ENCODE data around the gene SHANK1. TPM values are rescaled to one million over a fixed set of nuclear protein-coding genes. Genes with fewer than 3 reads are reported as not detected.

The SHANK1 gene
- total and polyA plus RNA-seq, 2 of the 13 experiments (the other 11 are each of a cell fraction or from before 2014, with no cell fraction given), result not detected

- TF ChIP-seq, protein P1, sequence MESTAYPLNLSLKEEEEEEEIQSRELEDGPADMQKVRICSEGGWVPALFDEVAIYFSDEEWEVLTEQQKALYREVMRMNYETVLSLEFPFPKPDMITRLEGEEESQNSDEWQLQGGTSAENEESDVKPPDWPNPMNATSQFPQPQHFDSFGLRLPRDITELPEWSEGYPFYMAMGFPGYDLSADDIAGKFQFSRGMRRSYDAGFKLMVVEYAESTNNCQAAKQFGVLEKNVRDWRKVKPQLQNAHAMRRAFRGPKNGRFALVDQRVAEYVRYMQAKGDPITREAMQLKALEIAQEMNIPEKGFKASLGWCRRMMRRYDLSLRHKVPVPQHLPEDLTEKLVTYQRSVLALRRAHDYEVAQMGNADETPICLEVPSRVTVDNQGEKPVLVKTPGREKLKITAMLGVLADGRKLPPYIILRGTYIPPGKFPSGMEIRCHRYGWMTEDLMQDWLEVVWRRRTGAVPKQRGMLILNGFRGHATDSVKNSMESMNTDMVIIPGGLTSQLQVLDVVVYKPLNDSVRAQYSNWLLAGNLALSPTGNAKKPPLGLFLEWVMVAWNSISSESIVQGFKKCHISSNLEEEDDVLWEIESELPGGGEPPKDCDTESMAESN (CRISPR knock-in tag; conservative IDR thresholded peaks at IDR 0.05), result no peak
- no peak for TF ChIP-seq HNRNPH1 (optimal IDR thresholded peaks at IDR 0.05; ENCODE audit: low read depth, low read length)
- no peak for TF ChIP-seq ZNF850 (CRISPR knock-in tag; conservative IDR thresholded peaks at IDR 0.05)
- no peak for TF ChIP-seq PRDM10 (CRISPR knock-in tag; IDR thresholded peaks at IDR 0.05; ENCODE audit: low read depth)
- no peak for TF ChIP-seq SKI (IDR thresholded peaks at IDR 0.05; ENCODE audit: partially characterized antibody)
- TF ChIP-seq SUZ12 (IDR thresholded peaks at IDR 0.05; ENCODE audit: low read depth, low read length), result no peak
- TF ChIP-seq ATF7-NPFF (CRISPR knock-in tag; IDR thresholded peaks at IDR 0.05; ENCODE audit: low read depth), result no peak
- no peak for TF ChIP-seq JARID2 (CRISPR knock-in tag; IDR thresholded peaks at IDR 0.05; ENCODE audit: insufficient replicate concordance)
- TF ChIP-seq NFYC (CRISPR knock-in tag; IDR thresholded peaks at IDR 0.05), result no peak
- TF ChIP-seq PLRG1 (conservative IDR thresholded peaks at IDR 0.05), result no peak
- TF ChIP-seq, protein P2, sequence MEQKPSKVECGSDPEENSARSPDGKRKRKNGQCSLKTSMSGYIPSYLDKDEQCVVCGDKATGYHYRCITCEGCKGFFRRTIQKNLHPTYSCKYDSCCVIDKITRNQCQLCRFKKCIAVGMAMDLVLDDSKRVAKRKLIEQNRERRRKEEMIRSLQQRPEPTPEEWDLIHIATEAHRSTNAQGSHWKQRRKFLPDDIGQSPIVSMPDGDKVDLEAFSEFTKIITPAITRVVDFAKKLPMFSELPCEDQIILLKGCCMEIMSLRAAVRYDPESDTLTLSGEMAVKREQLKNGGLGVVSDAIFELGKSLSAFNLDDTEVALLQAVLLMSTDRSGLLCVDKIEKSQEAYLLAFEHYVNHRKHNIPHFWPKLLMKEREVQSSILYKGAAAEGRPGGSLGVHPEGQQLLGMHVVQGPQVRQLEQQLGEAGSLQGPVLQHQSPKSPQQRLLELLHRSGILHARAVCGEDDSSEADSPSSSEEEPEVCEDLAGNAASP (CRISPR knock-in tag; IDR thresholded peaks at IDR 0.05; ENCODE audit: borderline replicate concordance), result no peak
Observed at GRCh38 chr19:50668416-50668815, 51.2 kb downstream of the SHANK1 start (continued).

Data from HepG2 (cell line).